Measurements from ENCODE around the gene XXYLT1.

XXYLT1 gene

DNA sequence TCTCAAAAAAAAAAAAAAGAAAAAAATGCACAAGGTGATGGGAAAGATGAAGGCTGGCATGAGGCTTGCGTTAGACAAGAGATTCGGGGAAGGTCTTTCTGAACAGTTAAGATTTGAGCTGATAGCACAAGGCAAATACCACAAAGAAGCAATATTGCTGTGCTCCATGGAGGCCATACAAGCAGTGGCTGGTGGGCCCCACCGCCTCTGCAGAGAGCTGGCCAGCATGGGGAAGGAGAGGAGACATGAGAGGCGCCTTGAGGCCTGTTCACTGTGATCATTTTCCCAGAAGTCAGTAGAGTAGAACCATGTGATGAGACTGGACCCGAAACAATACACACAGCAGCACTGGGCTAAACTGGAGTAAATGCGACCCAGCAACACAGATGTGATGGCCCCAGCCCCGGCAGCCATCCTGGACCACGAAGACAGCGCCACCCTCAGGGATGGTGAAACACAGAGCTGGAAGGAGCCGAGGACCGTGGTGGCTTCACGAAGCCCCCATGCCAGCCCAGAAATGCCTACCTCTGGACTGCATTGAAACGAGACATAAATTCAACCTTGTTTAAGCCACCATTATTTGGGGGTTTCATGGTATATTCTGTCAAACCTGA is 5.5 kb downstream of the XXYLT1 start:
- DNase-seq = no peak

GRCh38 chr3:195263925-195264600 is 6.9 kb downstream of the XXYLT1 start:
- DNase-seq = no peak

- DNase-seq = no peak
Measured at GRCh38 chr3:195263193-195263924, 7.6 kb downstream of the XXYLT1 start.

GRCh38 chr3:195261925-195262324 is 9.0 kb downstream of the XXYLT1 start:
- DNase-seq = no peak

DNA sequence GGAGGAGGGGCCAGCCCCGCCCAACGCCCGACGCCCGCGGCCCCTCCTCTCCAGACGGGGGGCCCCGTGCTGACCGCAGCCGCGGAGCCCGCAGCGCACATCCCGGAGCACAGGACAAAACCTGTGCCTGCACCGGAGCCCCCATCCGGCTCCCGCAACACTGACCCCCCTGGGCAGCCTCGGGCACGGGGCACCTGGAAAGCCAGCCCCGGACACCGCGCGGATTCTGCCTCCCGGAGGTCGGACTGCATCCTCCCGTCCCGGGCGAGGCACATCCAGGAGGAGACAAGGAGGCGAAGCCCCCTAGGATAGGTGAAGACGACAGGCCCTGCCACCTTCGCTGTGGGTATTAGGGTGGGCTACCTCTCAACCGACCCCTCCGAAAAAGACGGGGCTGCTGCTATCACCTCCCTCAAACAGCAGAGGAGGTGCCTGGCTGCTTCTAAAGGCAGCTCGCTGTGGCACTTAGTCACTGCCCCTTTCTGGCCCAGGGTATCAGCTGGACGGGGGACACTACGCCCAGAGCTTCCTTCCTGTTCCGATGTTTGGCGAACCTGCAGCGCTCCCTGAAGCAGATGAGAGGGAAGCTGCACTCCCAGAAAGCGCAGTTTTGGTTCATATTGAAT is 10.6 kb downstream of the XXYLT1 start:
- DNase-seq = peak; percentile 74

DNA sequence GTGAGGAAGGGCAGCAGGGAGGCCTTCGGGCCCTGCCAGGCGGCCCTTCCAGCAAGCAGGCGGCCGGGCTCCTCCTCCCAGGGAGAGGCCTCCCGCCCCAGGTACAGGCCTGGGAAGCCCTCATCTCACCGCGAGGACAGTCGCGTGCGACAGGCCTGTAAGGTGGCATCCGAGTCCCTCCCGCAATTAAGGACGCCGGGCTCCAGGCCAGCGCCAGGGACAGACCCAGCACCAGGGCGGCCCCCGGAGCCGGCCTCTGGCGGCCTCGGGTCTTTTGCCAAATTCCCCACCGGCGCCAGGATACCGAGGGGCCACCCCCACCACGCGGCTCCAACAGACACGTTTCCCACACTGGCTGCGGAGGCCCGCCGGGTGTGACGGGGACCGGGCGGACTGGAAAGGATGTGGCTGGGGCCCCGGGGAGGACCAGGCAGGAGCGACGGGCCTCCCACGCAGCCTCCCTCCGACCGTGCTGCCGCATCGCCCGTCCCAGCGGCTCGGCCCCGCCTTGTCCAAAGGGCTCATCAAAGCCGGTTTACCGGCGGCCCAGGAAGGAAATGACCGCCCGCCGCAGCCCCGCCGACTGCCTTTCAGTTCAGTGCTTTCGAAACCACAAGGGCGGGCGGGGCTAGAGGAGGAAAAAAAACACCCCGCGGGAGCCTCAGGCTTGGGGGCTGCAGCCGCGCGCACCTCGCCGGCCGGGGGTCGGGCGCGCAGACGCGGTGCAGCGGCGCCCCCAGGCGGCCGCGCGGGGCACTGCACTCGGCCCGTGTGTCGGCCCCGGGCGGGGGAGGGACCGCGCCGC is 11.3 kb downstream of the XXYLT1 start:
- peak; percentile 95 for DNase-seq

- peak; percentile 69 for DNase-seq
Measured at GRCh38 chr3:195259154-195259474, 11.8 kb downstream of the XXYLT1 start.

GRCh38 chr3:195258449-195259153 is 12.4 kb downstream of the XXYLT1 start:
- no peak for DNase-seq

GRCh38 chr3:195257454-195258448 is 13.2 kb downstream of the XXYLT1 start:
- DNase-seq = no peak

DNA sequence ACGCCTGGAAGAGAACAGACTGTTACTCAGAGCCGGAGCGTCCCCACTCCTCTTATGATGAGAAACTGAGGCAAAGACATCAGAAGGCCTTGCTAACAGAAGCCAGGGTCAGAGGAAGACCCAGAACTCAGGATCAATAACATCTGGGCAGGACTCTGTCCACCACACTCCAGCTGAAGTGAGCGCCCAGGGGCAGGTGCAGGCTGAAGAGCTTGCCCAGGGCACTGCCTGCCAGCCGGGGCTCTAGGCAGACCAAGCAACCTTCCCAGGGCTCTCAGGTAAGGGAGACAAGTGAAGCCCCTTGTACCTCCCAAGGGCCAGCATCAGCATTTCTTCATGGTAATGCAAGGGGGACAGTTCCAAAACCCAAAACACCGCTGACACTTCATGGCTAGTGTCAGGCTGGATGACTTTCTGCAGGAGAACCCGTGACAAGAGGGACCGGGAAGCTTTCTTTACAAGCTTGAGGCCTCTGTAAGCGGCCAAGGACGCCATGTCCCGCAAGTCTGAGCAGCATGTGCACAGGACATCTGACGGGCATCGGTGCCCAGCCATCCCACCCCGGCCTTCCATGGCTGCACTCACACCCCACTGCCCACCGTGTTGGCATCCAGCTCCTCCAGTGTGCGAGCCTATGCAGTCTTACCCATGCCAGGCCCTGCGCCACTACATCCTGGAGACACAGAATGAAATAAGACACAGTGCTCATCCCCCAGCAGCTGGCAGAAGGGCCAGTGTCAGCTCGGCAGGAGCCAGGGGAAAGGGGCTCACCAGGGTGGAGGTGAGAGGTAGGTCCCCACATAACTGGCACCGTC is 14.1 kb downstream of the XXYLT1 start:
- DNase-seq = no peak

DNA sequence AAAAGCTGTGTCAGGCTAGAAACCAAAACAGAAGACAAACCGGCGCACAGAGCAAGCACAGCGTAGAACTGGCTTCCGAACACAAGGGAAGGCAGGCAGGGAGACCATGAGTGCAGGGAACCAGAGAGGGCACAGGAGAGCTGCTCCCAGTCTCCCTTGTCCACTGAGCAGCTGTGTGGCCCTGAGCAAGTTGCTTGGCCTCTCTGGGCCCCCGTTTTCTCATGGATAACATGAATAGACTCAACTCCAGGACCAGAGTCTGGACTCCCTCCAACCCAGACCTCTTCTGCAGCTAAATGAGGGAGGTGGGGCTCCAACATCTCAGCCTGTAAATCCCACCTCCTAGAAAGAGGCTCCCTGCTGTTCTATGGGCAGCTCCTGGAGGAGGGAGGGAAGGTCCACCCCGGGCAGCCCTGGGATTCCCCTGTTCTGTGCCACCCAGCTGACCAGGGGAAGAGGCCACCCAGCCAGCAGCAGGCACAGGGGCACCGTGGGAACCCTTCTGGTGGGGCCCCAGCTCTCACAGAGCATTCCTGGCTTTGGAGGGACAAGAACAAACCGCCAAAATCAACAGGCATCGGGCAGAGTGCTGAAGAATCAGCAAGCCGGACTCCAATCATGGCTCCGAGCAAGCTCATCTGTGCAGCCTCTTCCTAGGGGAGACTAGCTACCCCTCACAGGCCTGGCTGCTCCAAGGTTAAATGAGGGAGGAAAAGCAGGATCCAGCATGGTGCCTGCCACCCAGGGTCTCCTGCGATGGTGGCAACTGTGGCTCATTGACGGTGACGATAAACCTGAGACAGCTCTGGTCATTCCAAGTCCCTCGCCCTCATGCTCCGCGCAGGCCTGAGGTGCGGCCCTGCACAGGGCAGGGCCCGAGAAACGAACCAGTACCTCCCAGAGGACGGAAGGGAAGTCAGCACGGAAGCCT is 15.1 kb downstream of the XXYLT1 start:
- DNase-seq = no peak

DNA sequence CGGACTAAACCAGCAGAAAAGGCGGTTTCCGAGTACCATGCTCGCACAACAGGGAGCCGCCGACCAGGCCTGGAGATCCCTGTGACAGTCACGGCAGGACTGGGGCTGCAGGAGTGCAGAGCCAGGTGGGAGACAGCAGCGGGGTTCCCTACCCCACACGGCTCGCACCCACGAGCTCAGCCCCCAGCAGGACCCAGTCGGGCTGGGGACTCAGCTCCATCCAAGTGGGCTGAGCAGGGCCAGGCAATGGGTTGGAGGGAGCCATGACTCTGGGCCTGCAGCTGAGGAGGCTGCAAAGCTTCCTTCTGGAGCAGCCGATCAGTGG is 15.8 kb downstream of the XXYLT1 start:
- no peak for DNase-seq

- no peak for DNase-seq
Measured at GRCh38 chr3:195254454-195255175, 16.3 kb downstream of the XXYLT1 start.

GRCh38 chr3:195253923-195254432 is 17.0 kb downstream of the XXYLT1 start:
- DNase-seq = no peak

GRCh38 chr3:195251336-195252065 is 19.5 kb downstream of the XXYLT1 start:
- DNase-seq = no peak

DNA sequence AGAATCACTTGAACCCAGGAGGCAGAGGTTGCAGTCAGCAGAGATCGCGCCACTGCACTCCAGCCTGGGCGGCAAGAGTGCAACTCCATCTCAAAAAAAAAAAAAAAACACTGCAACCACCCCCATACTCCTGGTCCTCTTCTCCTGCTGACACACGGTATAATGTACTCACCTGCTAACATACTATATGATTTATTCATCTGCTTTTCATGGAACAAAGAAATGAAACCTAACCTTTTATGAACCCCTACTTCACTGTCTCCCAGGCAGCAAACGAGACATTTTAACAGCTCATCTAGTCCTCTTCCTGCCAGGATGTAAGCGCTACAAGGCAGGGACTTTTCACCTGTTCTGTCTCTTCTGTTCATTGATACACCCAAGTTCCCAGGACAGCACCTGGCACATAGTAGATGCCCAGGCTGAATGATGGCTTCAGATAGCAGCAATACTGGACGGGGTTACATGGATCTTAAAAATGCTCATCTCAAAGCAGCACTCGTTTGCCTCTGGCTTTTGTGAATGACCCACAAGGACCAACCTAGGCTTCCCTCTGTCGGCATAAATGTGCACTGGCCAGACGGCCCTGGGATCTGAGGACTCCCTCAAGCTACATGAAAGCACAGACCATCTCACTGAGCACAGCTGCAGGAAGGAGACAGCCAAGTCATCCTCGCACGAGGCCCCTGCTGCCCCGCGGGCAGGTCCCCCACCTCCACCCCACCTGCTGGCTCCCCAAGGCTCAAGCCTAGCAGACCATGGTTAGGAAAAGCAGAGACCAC is 20.3 kb downstream of the XXYLT1 start:
- DNase-seq = no peak
